GM12878 (cell line): ENCODE data around the gene EIF2S2.
"Not testable (repeated sequence)": the region's sequence is repeated elsewhere in the genome, so short reads cannot be mapped to it uniquely, and the experiment has no call there.

ENCODE experiments used
- CTCF ChIP-seq, 3 experiments: IDR thresholded peaks in 2 of 3; conservative IDR thresholded peaks in 1 of 3; 2 replicates each; pipeline ENCODE4 v1.5.1; 2011; ENCODE audit warnings: low read depth in 3 of 3, low read length in 3 of 3, mild to moderate bottlenecking in 3 of 3, control low read depth in 2 of 3, moderate library complexity in 2 of 3, inconsistent platforms in 1 of 3, mixed read lengths in 1 of 3; ENCODE audit not compliant: control insufficient read depth in 2 of 3, insufficient read depth in 1 of 3; ENCODE audit errors: extremely low read depth in 1 of 3
- POLR2AphosphoS5 ChIP-seq: IDR thresholded peaks from 2 replicates; pipeline ENCODE4 v1.6.1; 2011; ENCODE audit warnings: mild to moderate bottlenecking, low read length, inconsistent platforms

GRCh38 chr20:34153169-34153568 is 41.1 kb upstream of the EIF2S2 start:
- TF ChIP-seq CTCF (IDR thresholded peaks at IDR 0.05 in 2 of 3, conservative IDR thresholded peaks at IDR 0.05 in 1 of 3; ENCODE audit: control insufficient read depth in 2 of 3, extremely low read depth in 1 of 3, insufficient read depth in 1 of 3, low read depth in 3 of 3, low read length in 3 of 3); POLR2AphosphoS5: not testable (repeated sequence)
